ENCODE data around the gene MEF2A. TPM values are rescaled to one million over a fixed set of nuclear protein-coding genes. Genes with fewer than 3 reads are reported as not detected.

The MEF2A gene
- total RNA-seq, 1 experiment from 2014 or later = 21.3 TPM

DNA sequence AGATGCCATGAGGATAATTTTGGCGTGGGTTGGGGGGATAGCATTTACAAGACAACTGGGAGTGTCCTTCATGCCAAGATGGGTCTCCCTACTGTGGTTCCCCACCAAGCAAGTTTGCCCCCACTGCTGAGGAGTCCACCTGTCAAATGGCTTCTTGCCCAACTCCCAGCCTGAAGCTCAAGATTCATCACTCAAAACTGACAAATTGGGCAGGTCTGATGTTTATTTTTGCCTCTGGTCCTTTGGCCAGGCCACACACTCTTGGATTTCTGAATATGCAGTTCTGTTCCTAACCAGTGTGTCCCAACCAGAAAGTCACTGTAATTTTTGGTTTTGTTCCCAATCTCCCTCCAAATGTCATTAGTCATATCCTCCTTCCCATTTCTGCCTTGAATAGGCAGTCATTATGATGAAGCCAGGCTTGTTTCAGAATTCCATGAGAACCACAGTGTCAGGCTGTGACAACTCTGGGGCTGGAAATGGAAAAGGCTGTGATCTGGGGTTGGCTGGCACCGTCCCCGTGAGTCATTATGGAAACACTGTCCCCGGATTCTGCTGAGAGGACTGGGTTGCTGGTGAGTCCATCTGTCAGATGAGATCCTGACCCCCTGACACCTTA is 29.3 kb upstream of the MEF2A start:
- Histone ChIP-seq H3F3A (ENCODE audit: low read length, unreplicated experiment) (no peaks in the 10 kb centered on the region), H3K27ac (ENCODE audit: low read length) (peak overlapping the region; percentile 76), H3K9me3 (ENCODE audit: low read length) (no peaks in the 10 kb centered on the region), H3K4me2 (ENCODE audit: low read length) (peak overlapping the region; percentile 45; the same call in 1 of the 2 replicates), H3K4me3 (ENCODE audit: low read length) (no peak overlapping the region), H3K79me2 (ENCODE audit: low read length) (no peaks in the 10 kb centered on the region), H4K20me1 (ENCODE audit: low read length) (no peaks in the 10 kb centered on the region), H3K36me3 (ENCODE audit: low read depth, low read length) (no peaks in the 10 kb centered on the region), H3K9me2 (replicated peaks; ENCODE audit: low read length) (no peaks in the 10 kb centered on the region), H3K27me3 (ENCODE audit: low read length) (no peaks in the 10 kb centered on the region), H2AFZ (ENCODE audit: low read length) (no peak overlapping the region), H3K9ac (ENCODE audit: low read length) (no peak overlapping the region), H3K4me1 (ENCODE audit: insufficient read depth, low read length) (peaks cover 20% of the 10 kb centered on the region)
- POLR2A ChIA-PET (ENCODE audit: unreplicated experiment) = no interaction called here
- ATAC-seq (peak; percentile 99), DNase-seq (peak; percentile 94)
- CTCF ChIA-PET = no interaction called here
- no TSS peak for BruUV-seq (replicated peaks)
- no peak for TF ChIP-seq EZH2phosphoT487 (IDR thresholded peaks at IDR 0.05; ENCODE audit: borderline replicate concordance, low read length)
- no peak for TF ChIP-seq EZH2 (IDR thresholded peaks at IDR 0.05; ENCODE audit: low read length, unreplicated experiment)
- TF ChIP-seq, protein P1, sequence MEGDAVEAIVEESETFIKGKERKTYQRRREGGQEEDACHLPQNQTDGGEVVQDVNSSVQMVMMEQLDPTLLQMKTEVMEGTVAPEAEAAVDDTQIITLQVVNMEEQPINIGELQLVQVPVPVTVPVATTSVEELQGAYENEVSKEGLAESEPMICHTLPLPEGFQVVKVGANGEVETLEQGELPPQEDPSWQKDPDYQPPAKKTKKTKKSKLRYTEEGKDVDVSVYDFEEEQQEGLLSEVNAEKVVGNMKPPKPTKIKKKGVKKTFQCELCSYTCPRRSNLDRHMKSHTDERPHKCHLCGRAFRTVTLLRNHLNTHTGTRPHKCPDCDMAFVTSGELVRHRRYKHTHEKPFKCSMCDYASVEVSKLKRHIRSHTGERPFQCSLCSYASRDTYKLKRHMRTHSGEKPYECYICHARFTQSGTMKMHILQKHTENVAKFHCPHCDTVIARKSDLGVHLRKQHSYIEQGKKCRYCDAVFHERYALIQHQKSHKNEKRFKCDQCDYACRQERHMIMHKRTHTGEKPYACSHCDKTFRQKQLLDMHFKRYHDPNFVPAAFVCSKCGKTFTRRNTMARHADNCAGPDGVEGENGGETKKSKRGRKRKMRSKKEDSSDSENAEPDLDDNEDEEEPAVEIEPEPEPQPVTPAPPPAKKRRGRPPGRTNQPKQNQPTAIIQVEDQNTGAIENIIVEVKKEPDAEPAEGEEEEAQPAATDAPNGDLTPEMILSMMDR (conservative IDR thresholded peaks at IDR 0.05; ENCODE audit: low read depth, low read length) = no peak
- intact Hi-C loops (cut with micrococcal nuclease) = no loop called here

DNA sequence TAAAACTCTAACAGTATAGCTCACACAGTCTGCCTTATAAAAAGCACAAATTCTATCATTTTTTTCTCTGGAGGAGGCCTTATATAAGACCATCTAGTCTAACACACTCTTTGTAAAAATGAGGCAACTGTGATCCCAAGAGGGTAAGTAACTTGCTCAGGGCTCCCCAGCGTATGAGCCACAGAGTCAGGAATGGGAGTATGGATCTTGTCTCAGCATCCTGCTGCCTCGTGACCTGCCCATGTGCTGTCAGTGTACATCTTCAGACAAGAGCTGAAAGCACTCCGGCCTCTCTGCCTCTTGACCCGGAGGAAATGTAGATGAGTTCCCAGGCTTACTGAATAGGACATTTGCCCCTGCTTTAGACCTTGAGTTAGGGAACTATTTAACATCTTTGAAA is 28.4 kb upstream of the MEF2A start:
- Histone ChIP-seq H4K20me1 (ENCODE audit: low read length) (no peaks in the 10 kb centered on the region), H3K27ac (ENCODE audit: low read length) (peak overlapping the region; percentile 76), H3K4me1 (ENCODE audit: insufficient read depth, low read length) (peaks cover 20% of the 10 kb centered on the region), H3K36me3 (ENCODE audit: low read depth, low read length) (no peaks in the 10 kb centered on the region), H3K4me3 (ENCODE audit: low read length) (no peak overlapping the region), H3K4me2 (ENCODE audit: low read length) (peak overlapping the region; percentile 5; the same call in 1 of the 2 replicates), H3K9me2 (replicated peaks; ENCODE audit: low read length) (no peaks in the 10 kb centered on the region), H3K79me2 (ENCODE audit: low read length) (no peaks in the 10 kb centered on the region), H3K9me3 (ENCODE audit: low read length) (no peaks in the 10 kb centered on the region), H3K27me3 (ENCODE audit: low read length) (no peaks in the 10 kb centered on the region), H3K9ac (ENCODE audit: low read length) (no peak overlapping the region), H2AFZ (ENCODE audit: low read length) (no peak overlapping the region), H3F3A (ENCODE audit: low read length, unreplicated experiment) (no peaks in the 10 kb centered on the region)
- POLR2A ChIA-PET (ENCODE audit: unreplicated experiment) = no interaction called here
- TF ChIP-seq EZH2phosphoT487 (IDR thresholded peaks at IDR 0.05; ENCODE audit: borderline replicate concordance, low read length) (no peak), EZH2 (IDR thresholded peaks at IDR 0.05; ENCODE audit: low read length, unreplicated experiment) (no peak)
- TF ChIP-seq, protein P1 (conservative IDR thresholded peaks at IDR 0.05; ENCODE audit: low read depth, low read length) = no peak
- CTCF ChIA-PET = no interaction called here
- ATAC-seq (no peak), DNase-seq (no peak)
- intact Hi-C loops (cut with micrococcal nuclease) = no loop called here
- BruUV-seq (replicated peaks) = no TSS peak

DNA sequence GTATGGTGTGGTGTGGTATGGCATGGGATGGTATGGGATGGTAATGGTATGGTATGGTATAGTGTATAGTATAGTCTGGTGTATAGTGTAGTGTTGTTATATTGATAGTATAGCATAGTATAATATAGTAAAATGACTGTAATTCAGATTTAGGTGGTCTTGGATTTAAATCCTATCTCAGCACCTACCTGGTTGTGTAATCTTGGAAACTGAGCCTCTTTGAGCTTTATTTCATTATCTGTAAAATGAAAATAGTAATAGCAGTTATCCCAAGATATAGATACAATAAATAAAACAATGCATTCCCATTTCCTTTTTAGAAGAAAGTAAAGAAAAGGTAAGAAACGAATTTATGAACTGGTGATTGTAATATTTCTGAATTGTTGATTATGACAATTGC is 27.5 kb upstream of the MEF2A start:
- no peaks in the 10 kb centered on the region for H3K79me2 ChIP-seq (ENCODE audit: low read length)
- DNase-seq (no peak), ATAC-seq (no peak)
- H3K4me1 ChIP-seq (ENCODE audit: insufficient read depth, low read length) = peaks cover 20% of the 10 kb centered on the region
- no peak overlapping the region for H3K27ac ChIP-seq (ENCODE audit: low read length)
- no peaks in the 10 kb centered on the region for H3K36me3 ChIP-seq (ENCODE audit: low read depth, low read length)
- no peak overlapping the region for H3K4me2 ChIP-seq (ENCODE audit: low read length)
- H3K9me2 ChIP-seq (replicated peaks; ENCODE audit: low read length) = no peaks in the 10 kb centered on the region
- TF ChIP-seq EZH2 (IDR thresholded peaks at IDR 0.05; ENCODE audit: low read length, unreplicated experiment) (no peak), EZH2phosphoT487 (IDR thresholded peaks at IDR 0.05; ENCODE audit: borderline replicate concordance, low read length) (no peak)
- TF ChIP-seq, protein P1 (conservative IDR thresholded peaks at IDR 0.05; ENCODE audit: low read depth, low read length) = no peak
- no peaks in the 10 kb centered on the region for H3K9me3 ChIP-seq (ENCODE audit: low read length)
- CTCF ChIA-PET = no interaction called here
- BruUV-seq (replicated peaks) = no TSS peak
- POLR2A ChIA-PET (ENCODE audit: unreplicated experiment) = no interaction called here
- H3F3A ChIP-seq (ENCODE audit: low read length, unreplicated experiment) = no peaks in the 10 kb centered on the region
- no peak overlapping the region for H2AFZ ChIP-seq (ENCODE audit: low read length)
- no peaks in the 10 kb centered on the region for H3K27me3 ChIP-seq (ENCODE audit: low read length)
- H3K9ac ChIP-seq (ENCODE audit: low read length) = no peak overlapping the region
- H4K20me1 ChIP-seq (ENCODE audit: low read length) = no peaks in the 10 kb centered on the region
- intact Hi-C loops (cut with micrococcal nuclease) = no loop called here
- H3K4me3 ChIP-seq (ENCODE audit: low read length) = no peak overlapping the region
